Measurements from ENCODE around the gene KCTD15. TPM values are rescaled to one million over a fixed set of nuclear protein-coding genes. Genes with fewer than 3 reads are reported as not detected.

The KCTD15 gene
- total RNA-seq, 1 experiment from 2014 or later: 13.8 TPM

DNA sequence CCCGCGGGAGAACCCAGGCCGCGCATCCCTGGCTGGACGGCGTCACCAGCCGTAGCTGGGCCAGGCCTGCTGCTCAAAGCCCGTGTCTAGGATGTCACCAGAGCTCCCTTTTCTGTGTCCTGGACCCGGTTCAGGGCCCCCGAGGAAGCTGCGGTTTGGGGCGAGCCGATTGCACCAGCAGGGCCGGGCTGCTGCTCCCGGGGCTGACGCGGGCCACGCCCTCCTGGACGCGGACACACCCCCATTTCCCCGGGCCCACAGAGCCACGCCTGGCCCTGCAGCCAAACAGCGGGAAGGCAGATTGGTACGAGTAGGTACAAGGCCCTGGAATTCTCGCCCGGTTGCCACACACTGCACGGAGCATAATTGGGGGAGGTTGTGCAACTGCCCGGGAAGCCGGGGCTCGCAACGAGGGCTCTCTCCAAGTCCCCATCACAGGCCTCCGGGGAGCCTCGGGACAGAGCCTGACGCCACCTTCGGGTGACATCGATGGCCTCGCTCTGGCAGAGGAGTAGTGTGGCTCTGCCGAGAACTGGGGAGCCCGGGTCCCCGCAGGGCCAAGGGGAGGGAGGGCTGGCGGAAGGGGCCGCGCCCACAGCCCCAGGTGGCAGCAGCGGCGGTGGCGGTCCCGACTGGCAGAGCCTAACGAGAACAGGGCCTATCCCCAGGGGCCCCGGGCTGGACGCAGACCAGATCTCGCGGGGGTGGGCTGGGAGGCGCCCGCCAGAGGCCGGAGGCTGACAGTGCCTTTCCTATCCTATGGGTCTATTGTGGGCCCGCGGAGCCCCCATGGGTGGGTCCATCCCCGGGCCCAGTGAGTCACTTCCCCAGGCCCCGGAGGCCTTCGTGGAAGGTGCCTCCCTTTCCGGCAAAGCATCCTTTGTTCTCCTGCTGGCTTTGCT lies 23.5 kb downstream of the KCTD15 start:
- H2AFZ ChIP-seq: peak overlapping the region; percentile 79
- H3K79me2 ChIP-seq (ENCODE audit: low read depth): no peaks in the 10 kb centered on the region
- H3K4me2 ChIP-seq: peak overlapping the region; percentile 81
- H3K27me3 ChIP-seq (ENCODE audit: insufficient read depth, low read depth): no peaks in the 10 kb centered on the region
- H3K36me3 ChIP-seq (ENCODE audit: low read depth): no peaks in the 10 kb centered on the region
- intact Hi-C loops (cut with micrococcal nuclease; ENCODE audit: unreplicated experiment): loop anchor here (1.0 kb wide), 1 partner anchor 25 kb away; no protein-coding TSS in a partner anchor
- peaks cover 34% of the 10 kb centered on the region for H3F3A ChIP-seq (ENCODE audit: insufficient read depth, low read depth)
- H4K20me1 ChIP-seq (ENCODE audit: insufficient read depth): no peaks in the 10 kb centered on the region
- no peak for TF ChIP-seq EZH2 (IDR thresholded peaks at IDR 0.05; ENCODE audit: low read depth)
- TF ChIP-seq, protein P1, sequence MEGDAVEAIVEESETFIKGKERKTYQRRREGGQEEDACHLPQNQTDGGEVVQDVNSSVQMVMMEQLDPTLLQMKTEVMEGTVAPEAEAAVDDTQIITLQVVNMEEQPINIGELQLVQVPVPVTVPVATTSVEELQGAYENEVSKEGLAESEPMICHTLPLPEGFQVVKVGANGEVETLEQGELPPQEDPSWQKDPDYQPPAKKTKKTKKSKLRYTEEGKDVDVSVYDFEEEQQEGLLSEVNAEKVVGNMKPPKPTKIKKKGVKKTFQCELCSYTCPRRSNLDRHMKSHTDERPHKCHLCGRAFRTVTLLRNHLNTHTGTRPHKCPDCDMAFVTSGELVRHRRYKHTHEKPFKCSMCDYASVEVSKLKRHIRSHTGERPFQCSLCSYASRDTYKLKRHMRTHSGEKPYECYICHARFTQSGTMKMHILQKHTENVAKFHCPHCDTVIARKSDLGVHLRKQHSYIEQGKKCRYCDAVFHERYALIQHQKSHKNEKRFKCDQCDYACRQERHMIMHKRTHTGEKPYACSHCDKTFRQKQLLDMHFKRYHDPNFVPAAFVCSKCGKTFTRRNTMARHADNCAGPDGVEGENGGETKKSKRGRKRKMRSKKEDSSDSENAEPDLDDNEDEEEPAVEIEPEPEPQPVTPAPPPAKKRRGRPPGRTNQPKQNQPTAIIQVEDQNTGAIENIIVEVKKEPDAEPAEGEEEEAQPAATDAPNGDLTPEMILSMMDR (conservative IDR thresholded peaks at IDR 0.05): no peak
- H3K4me1 ChIP-seq (replicated peaks; ENCODE audit: insufficient read depth): peaks cover 41% of the 10 kb centered on the region
- TSS peak; percentile 45 for BruUV-seq (replicated peaks)
- DNase-seq: peak; percentile 84 to 87
- H3K9me3 ChIP-seq (ENCODE audit: insufficient read depth, low read depth): no peaks in the 10 kb centered on the region
- POLR2A ChIA-PET (ENCODE audit: unreplicated experiment): interaction anchor here (0.7 kb wide), 1 partner anchor 42 kb away, joined by 5 read pairs; no protein-coding TSS in a partner anchor
- H3K9me2 ChIP-seq (ENCODE audit: insufficient read depth): no peaks in the 10 kb centered on the region
- CTCF ChIA-PET: interaction anchor here (0.7 kb wide), 1 partner anchor 634 kb away, joined by 4 read pairs; no protein-coding TSS in a partner anchor
- H3K4me3 ChIP-seq: peak overlapping the region; percentile 64
- peak overlapping the region; percentile 94 for H3K27ac ChIP-seq

DNA sequence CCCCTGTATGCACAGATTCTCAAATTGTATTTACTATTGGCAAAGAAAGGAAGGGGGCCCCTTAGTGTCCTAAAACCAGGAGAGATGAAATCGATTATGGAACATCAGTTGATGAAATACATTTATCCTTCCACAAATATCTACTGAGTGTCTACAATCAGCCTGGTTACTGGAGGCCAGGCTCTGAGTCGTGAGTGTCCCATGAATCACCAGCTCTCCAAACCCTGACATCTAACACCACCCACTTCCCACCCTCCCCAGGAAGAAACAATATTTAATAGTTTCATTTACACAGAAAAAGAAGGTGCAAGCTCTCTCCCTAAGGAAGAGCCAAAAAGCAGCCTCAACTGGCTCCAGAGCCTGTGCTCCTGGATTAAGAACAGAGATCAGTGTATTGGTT lies 25.2 kb downstream of the KCTD15 start:
- intact Hi-C loops (cut with micrococcal nuclease; ENCODE audit: unreplicated experiment): no loop called here
- Histone ChIP-seq H3K9me3 (ENCODE audit: insufficient read depth, low read depth) (no peaks in the 10 kb centered on the region), H3K27ac (peak overlapping the region; percentile 94), H3K4me2 (peak overlapping the region; percentile 81), H3K4me1 (replicated peaks; ENCODE audit: insufficient read depth) (peaks cover 41% of the 10 kb centered on the region), H3K9me2 (ENCODE audit: insufficient read depth) (no peaks in the 10 kb centered on the region), H2AFZ (no peak overlapping the region), H4K20me1 (ENCODE audit: insufficient read depth) (no peaks in the 10 kb centered on the region), H3K79me2 (ENCODE audit: low read depth) (no peaks in the 10 kb centered on the region), H3F3A (ENCODE audit: insufficient read depth, low read depth) (peaks cover 34% of the 10 kb centered on the region), H3K4me3 (no peak overlapping the region), H3K27me3 (ENCODE audit: insufficient read depth, low read depth) (no peaks in the 10 kb centered on the region), H3K36me3 (ENCODE audit: low read depth) (no peaks in the 10 kb centered on the region)
- ChIA-PET CTCF (no interaction called here), POLR2A (ENCODE audit: unreplicated experiment) (no interaction called here)
- BruUV-seq (replicated peaks): no TSS peak
- no peak for DNase-seq
- TF ChIP-seq, protein P1 (conservative IDR thresholded peaks at IDR 0.05): no peak
- no peak for TF ChIP-seq EZH2 (IDR thresholded peaks at IDR 0.05; ENCODE audit: low read depth)

DNA sequence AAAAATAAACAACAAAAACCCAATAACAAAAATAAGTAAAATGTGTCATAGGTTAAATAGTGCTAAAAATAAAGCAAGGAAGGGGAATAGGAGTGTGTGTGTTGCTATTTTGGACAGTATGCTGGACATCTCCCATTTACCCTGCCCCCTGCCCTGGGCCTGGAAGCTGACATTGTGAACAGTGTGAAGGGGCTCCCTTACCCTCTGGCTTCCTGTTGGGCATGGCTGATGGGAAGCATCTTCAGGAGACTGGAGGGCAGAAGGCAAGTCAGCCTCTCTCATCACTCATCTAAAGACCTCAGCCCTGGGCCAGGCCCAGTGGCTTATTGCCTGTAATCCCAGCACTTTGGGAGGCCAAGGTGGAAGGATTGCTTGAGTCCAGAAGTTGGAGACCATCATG lies 26.7 kb downstream of the KCTD15 start:
- intact Hi-C loops (cut with micrococcal nuclease; ENCODE audit: unreplicated experiment): no loop called here
- peaks cover 41% of the 10 kb centered on the region for H3K4me1 ChIP-seq (replicated peaks; ENCODE audit: insufficient read depth)
- no peaks in the 10 kb centered on the region for H3K9me2 ChIP-seq (ENCODE audit: insufficient read depth)
- POLR2A ChIA-PET (ENCODE audit: unreplicated experiment): no interaction called here
- BruUV-seq (replicated peaks): no TSS peak
- CTCF ChIA-PET: no interaction called here
- H3K27ac ChIP-seq: no peak overlapping the region
- H3K36me3 ChIP-seq (ENCODE audit: low read depth): no peaks in the 10 kb centered on the region
- no peaks in the 10 kb centered on the region for H4K20me1 ChIP-seq (ENCODE audit: insufficient read depth)
- no peak overlapping the region for H3K4me3 ChIP-seq
- no peaks in the 10 kb centered on the region for H3K79me2 ChIP-seq (ENCODE audit: low read depth)
- H3K4me2 ChIP-seq: no peak overlapping the region
- H3K27me3 ChIP-seq (ENCODE audit: insufficient read depth, low read depth): no peaks in the 10 kb centered on the region
- no peak for DNase-seq
- TF ChIP-seq EZH2 (IDR thresholded peaks at IDR 0.05; ENCODE audit: low read depth): no peak
- TF ChIP-seq, protein P1 (conservative IDR thresholded peaks at IDR 0.05): no peak
- H3K9me3 ChIP-seq (ENCODE audit: insufficient read depth, low read depth): no peaks in the 10 kb centered on the region
- H2AFZ ChIP-seq: no peak overlapping the region
- peaks cover 34% of the 10 kb centered on the region for H3F3A ChIP-seq (ENCODE audit: insufficient read depth, low read depth)
